Stomach (tissue), 9 donors: ENCODE data around the gene IGSF11. TPM values are rescaled to one million over a fixed set of nuclear protein-coding genes. Genes with fewer than 3 reads are reported as not detected.

Source experiments
- DNase-seq, 2 donors: peaks; one replicate each; pipeline versions ENCODE4 v3.0.0 to v3.0.0-alpha.2; 2013 to 2019
- H3K27ac ChIP-seq, 5 donors: fragments of 200-600 bp in 4 of 5; sonication (generic) in 4 of 5; one replicate each; pipeline ENCODE4 v1.5.1; 2013 to 2019; ENCODE audit warnings: mild to moderate bottlenecking in 1 of 5, moderate library complexity in 1 of 5
- H3K27me3 ChIP-seq, 3 donors: fragments of 200-600 bp; sonication (generic); one replicate each; pipeline ENCODE4 v1.5.1; 2017 to 2019; ENCODE audit warnings: mixed run types in 1 of 3
- H3K36me3 ChIP-seq, 4 donors: fragments of 200-600 bp; sonication (generic); 1 replicate in 3 of 4; 2 replicates in 1 of 4; pipeline ENCODE4 v1.5.1; 2016 to 2019
- H3K4me1 ChIP-seq, 4 donors: fragments of 200-600 bp; sonication (generic); one replicate each; pipeline ENCODE4 v1.5.1; 2016 to 2019
- H3K4me3 ChIP-seq, 4 donors: fragments of 200-600 bp; sonication (generic) in 3 of 4; one replicate each; pipeline ENCODE4 v1.5.1; 2016 to 2019; ENCODE audit warnings: mild to moderate bottlenecking in 1 of 4
- H3K9me3 ChIP-seq, 4 donors: fragments of 200-600 bp; sonication (generic); one replicate each; pipeline ENCODE4 v1.5.1; 2016 to 2019
- EP300 ChIP-seq: sonication (generic); formaldehyde crosslinking; IDR thresholded peaks from one replicate; pipeline ENCODE4 v1.6.1; 2017; ENCODE audit warnings: antibody characterized with exemption
- POLR2A ChIP-seq, 4 donors: fragments of 450-650 bp; IDR thresholded peaks; one replicate each; pipeline ENCODE4 v1.6.1; 2016; ENCODE audit warnings: antibody characterized with exemption in 4 of 4, control low read depth in 2 of 4, mild to moderate bottlenecking in 1 of 4, moderate library complexity in 1 of 4
- POLR2AphosphoS5 ChIP-seq, 3 donors: sonication (generic); formaldehyde crosslinking; IDR thresholded peaks; one replicate each; pipeline ENCODE4 v1.6.1; 2016; ENCODE audit warnings: antibody characterized with exemption in 3 of 3
- WGBS, 5 donors: extraction: QIAGEN DNeasy Blood & Tissue Kit in 3 of 5; methylation state at CpG; one replicate each; pipeline versions ENCODE4 v1.1.5 to v1.1.7; 2013 to 2018; 5-methylcytosine and 5-hydroxymethylcytosine counted together
- intact Hi-C: fragments of 100-400 bp; cut with DNase I; formaldehyde crosslinking; loops from one replicate; pipeline ENCODE4 v1.15.1; 2023; ENCODE audit warnings: low total_unique reads
- polyA plus RNA-seq, 3 donors: library from polyadenylated mRNA; stranded (reverse); fragments of 200-250 nt; gene quantifications; one replicate each; pipeline ENCODE4 v1.2.3, GENCODE V29; 2013
- total RNA-seq, 5 donors: library from RNA; depleted of rRNA; stranded (reverse); fragments of >200 nt; gene quantifications; one replicate each; pipeline versions ENCODE4 v1.1.0 to v1.2.3, GENCODE V29; 2014 to 2016
- TF ChIP-seq, protein P1 (sequence below), 7 experiments: fragments of 450-650 bp in 4 of 7; fragments of 200-600 bp in 3 of 7; sonication (generic) in 3 of 7; IDR thresholded peaks; one replicate each; pipeline ENCODE4 v1.5.1; 2016 to 2019; ENCODE audit warnings: antibody characterized with exemption in 7 of 7, control low read depth in 2 of 7, mild to moderate bottlenecking in 1 of 7
- donor health status: healthy with polysubstance abuse.
- donor health status: Bipolar disorder and iron deficiency.
- donor health status: healthy.

The IGSF11 gene
- total and polyA plus RNA-seq, 8 donors: 0.55 to 77.7 (median 5.1) TPM; not detected in 4

GRCh38 chr3:118931996-118932395, 102.7 kb downstream of the IGSF11 start:
- no peaks in the 10 kb centered on the region for H3K36me3 ChIP-seq
- WGBS, 5 donors: 91 to 100% (median 98%) methylated on average over 2 of the region's 2 CpGs
- intact Hi-C loops: no loop called here
- no peaks in the 10 kb centered on the region for H3K9me3 ChIP-seq
- no peak overlapping the region for H3K4me3 ChIP-seq
- DNase-seq: no peak
- TF ChIP-seq, protein P1, sequence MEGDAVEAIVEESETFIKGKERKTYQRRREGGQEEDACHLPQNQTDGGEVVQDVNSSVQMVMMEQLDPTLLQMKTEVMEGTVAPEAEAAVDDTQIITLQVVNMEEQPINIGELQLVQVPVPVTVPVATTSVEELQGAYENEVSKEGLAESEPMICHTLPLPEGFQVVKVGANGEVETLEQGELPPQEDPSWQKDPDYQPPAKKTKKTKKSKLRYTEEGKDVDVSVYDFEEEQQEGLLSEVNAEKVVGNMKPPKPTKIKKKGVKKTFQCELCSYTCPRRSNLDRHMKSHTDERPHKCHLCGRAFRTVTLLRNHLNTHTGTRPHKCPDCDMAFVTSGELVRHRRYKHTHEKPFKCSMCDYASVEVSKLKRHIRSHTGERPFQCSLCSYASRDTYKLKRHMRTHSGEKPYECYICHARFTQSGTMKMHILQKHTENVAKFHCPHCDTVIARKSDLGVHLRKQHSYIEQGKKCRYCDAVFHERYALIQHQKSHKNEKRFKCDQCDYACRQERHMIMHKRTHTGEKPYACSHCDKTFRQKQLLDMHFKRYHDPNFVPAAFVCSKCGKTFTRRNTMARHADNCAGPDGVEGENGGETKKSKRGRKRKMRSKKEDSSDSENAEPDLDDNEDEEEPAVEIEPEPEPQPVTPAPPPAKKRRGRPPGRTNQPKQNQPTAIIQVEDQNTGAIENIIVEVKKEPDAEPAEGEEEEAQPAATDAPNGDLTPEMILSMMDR (IDR thresholded peaks at IDR 0.05): no peak
- no peak for TF ChIP-seq POLR2A (IDR thresholded peaks at IDR 0.05)
- no peak for TF ChIP-seq EP300
- peaks cover 0 to 4% (median 0%) of the 10 kb centered on the region in 4 donors for H3K4me1 ChIP-seq
- no peaks in the 10 kb centered on the region for H3K27me3 ChIP-seq
- no peak overlapping the region for H3K27ac ChIP-seq

DNA sequence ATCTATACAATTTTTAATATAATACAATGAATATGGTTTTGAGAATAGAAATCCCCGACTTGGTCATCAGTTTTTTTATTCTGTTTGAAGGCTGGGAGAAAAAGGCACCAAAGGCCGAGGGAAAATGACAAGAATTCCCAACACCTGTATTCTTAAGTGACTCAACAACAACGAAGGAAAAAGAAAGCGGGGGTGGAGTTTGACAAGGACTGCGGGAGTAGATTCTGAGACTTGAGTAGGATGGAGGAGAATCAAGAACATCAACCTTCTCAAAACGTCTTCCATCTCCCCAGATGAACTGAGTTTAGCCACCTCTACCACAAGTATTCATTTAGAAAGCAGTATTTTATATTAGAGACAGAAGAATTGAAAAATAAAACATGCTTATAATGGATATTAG, 107.2 kb downstream of the IGSF11 start:
- WGBS, 5 donors: 75 to 86% (median 81%) methylated on average over 6 of the region's 6 CpGs
- H3K9me3 ChIP-seq: no peaks in the 10 kb centered on the region
- intact Hi-C loops: no loop called here
- H3K4me1 ChIP-seq: no peaks in the 10 kb centered on the region
- no peaks in the 10 kb centered on the region for H3K36me3 ChIP-seq
- no peak overlapping the region for H3K4me3 ChIP-seq
- no peak overlapping the region for H3K27ac ChIP-seq
- no peaks in the 10 kb centered on the region for H3K27me3 ChIP-seq
- DNase-seq: no peak
- TF ChIP-seq EP300 (no peak), POLR2AphosphoS5 (IDR thresholded peaks at IDR 0.05) (no peak)
- TF ChIP-seq, protein P1 (IDR thresholded peaks at IDR 0.05): no peak

GRCh38 chr3:118912188-118912587, 122.5 kb downstream of the IGSF11 start:
- H3K9me3 ChIP-seq: no peaks in the 10 kb centered on the region
- no peak for DNase-seq
- no peak overlapping the region for H3K4me3 ChIP-seq
- no peaks in the 10 kb centered on the region for H3K36me3 ChIP-seq
- no peak for TF ChIP-seq POLR2A (IDR thresholded peaks at IDR 0.05)
- TF ChIP-seq EP300: no peak
- intact Hi-C loops: no loop called here
- H3K4me1 ChIP-seq: no peaks in the 10 kb centered on the region
- WGBS, 5 donors: 44 to 73% (median 59%) methylated on average over 3 of the region's 3 CpGs
- H3K27me3 ChIP-seq: no peaks in the 10 kb centered on the region
- no peak overlapping the region for H3K27ac ChIP-seq

- intact Hi-C loops: no loop called here
- H3K27ac ChIP-seq: no peak overlapping the region
- 58 to 64% (median 62%) methylated on average over 3 of the region's 3 CpGs for WGBS, 5 donors
- no peaks in the 10 kb centered on the region for H3K36me3 ChIP-seq
- H3K27me3 ChIP-seq: no peaks in the 10 kb centered on the region
- DNase-seq: no peak
- H3K4me3 ChIP-seq: no peak overlapping the region
- TF ChIP-seq, protein P1 (IDR thresholded peaks at IDR 0.05): no peak
- no peaks in the 10 kb centered on the region for H3K9me3 ChIP-seq
- H3K4me1 ChIP-seq: no peaks in the 10 kb centered on the region
Observed at GRCh38 chr3:118910332-118910731, 124.3 kb downstream of the IGSF11 start.

DNA sequence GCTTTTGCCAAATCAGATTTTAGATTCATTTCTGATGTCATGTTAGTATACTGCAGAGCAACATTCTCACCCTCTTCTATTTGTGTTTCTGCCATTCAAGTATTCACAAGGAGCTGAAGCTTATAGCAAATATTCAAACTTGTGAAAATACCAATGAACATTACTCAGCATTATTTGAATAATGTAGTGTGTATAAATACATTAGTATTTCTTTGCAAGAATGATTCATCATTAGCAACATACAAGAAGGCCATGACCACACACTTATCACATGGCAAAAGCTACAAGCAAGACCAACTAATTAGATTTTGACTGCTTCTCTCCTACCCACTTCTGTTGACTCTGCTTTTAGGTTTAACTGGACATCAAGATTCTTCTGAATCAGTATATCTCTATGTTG, 124.9 kb downstream of the IGSF11 start:
- Histone ChIP-seq H3K4me1 (no peaks in the 10 kb centered on the region), H3K9me3 (no peaks in the 10 kb centered on the region), H3K36me3 (no peaks in the 10 kb centered on the region), H3K4me3 (no peak overlapping the region), H3K27ac (no peak overlapping the region), H3K27me3 (no peaks in the 10 kb centered on the region)
- DNase-seq: no peak
- intact Hi-C loops: no loop called here
- TF ChIP-seq POLR2AphosphoS5 (IDR thresholded peaks at IDR 0.05): no peak
- no peak for TF ChIP-seq POLR2A (IDR thresholded peaks at IDR 0.05)
- no peak for TF ChIP-seq EP300
- TF ChIP-seq, protein P1 (IDR thresholded peaks at IDR 0.05): no peak
